SU-DHL-6 (cell line): ENCODE results near the gene UTS2B.

Experiments used
- H2AFZ ChIP-seq: fragments of 200-600 bp; sonication (generic); 2 replicates; pipeline ENCODE4 v1.6.1; 2014; ENCODE audit warnings: low read depth, mild to moderate bottlenecking, moderate library complexity, mixed read lengths, antibody characterized with exemption, low read length; ENCODE audit not compliant: severe bottlenecking
- H3F3A ChIP-seq: fragments of 200-600 bp; shearing (Covaris generic); 2 replicates; pipeline ENCODE4 v1.6.0; 2016; ENCODE audit warnings: antibody characterized with exemption, mild to moderate bottlenecking; ENCODE audit not compliant: insufficient read depth
- H3K27ac ChIP-seq: fragments of 200-600 bp; sonication (generic); 2 replicates; pipeline ENCODE4 v1.5.1; 2016; ENCODE audit warnings: low read depth, mild to moderate bottlenecking, low read length, moderate library complexity, mixed read lengths
- H3K27me3 ChIP-seq: fragments of 200-600 bp; sonication (generic), shearing (Covaris generic); 2 replicates; pipeline ENCODE4 v1.6.0; 2014; ENCODE audit warnings: mild to moderate bottlenecking, low read length
- H3K36me3 ChIP-seq: fragments of 200-600 bp; sonication (generic); 2 replicates; pipeline ENCODE4 v1.6.1; 2014; ENCODE audit warnings: mild to moderate bottlenecking, low read length, mixed read lengths
- H3K4me2 ChIP-seq: fragments of 300-600, 200-600 bp; shearing (Covaris generic), sonication (generic); 2 replicates; pipeline ENCODE4 v1.6.0; 2014; ENCODE audit warnings: low read length, low read depth, mild to moderate bottlenecking; ENCODE audit not compliant: poor library complexity, severe bottlenecking
- H3K4me3 ChIP-seq: fragments of 200-600 bp; sonication (generic); 2 replicates; pipeline ENCODE4 v1.5.1; 2014; ENCODE audit warnings: antibody characterized with exemption, low read length, mild to moderate bottlenecking, mixed read lengths; ENCODE audit not compliant: insufficient read depth, poor library complexity, severe bottlenecking
- H3K79me2 ChIP-seq: fragments of 200-600 bp; sonication (generic); 2 replicates; pipeline ENCODE4 v1.6.1; 2014; ENCODE audit warnings: mild to moderate bottlenecking, low read length, moderate library complexity; ENCODE audit not compliant: insufficient read depth
- H3K9ac ChIP-seq: fragments of 200-600 bp; sonication (generic); 2 replicates; pipeline ENCODE4 v1.7.0; 2014; ENCODE audit warnings: mild to moderate bottlenecking, low read length
- H3K9me2 ChIP-seq: fragments of 200-600 bp; sonication (generic); replicated peaks from 2 replicates; pipeline ENCODE4 v1.6.1; 2014; ENCODE audit warnings: low read length; ENCODE audit not compliant: insufficient read depth
- H3K9me3 ChIP-seq: fragments of 200-600 bp; sonication (generic); 2 replicates; pipeline ENCODE4 v1.6.1; 2014; ENCODE audit warnings: low read length, mixed read lengths; ENCODE audit not compliant: insufficient read depth
- H4K20me1 ChIP-seq: fragments of 200-600 bp; sonication (generic); 2 replicates; pipeline ENCODE4 v1.6.1; 2014; ENCODE audit warnings: low read depth, mild to moderate bottlenecking, antibody characterized with exemption, low read length, moderate library complexity, mixed read lengths
- CTCF ChIP-seq: fragments of 200-600 bp; sonication (generic); IDR thresholded peaks from one replicate; pipeline ENCODE4 v1.5.1; 2017; ENCODE audit warnings: antibody characterized with exemption, mild to moderate bottlenecking, low read length, moderate library complexity; ENCODE audit not compliant: insufficient read depth, poor library complexity, severe bottlenecking
- EZH2phosphoT487 ChIP-seq: fragments of 200-600 bp; sonication (generic), shearing (Covaris generic); conservative IDR thresholded peaks from 2 replicates; pipeline ENCODE4 v1.6.1; 2018; ENCODE audit warnings: mild to moderate bottlenecking, antibody characterized with exemption, low read length, moderate library complexity, mixed read lengths

The UTS2B gene

GRCh38 chr3:191327526-191327925 lies 2.8 kb downstream of the UTS2B start:
- no peaks in the 10 kb centered on the region for H3K36me3 ChIP-seq
- H3K9ac ChIP-seq, result no peak overlapping the region
- no peaks in the 10 kb centered on the region for H3K79me2 ChIP-seq
- no peak overlapping the region for H3K4me2 ChIP-seq
- no peaks in the 10 kb centered on the region for H4K20me1 ChIP-seq
- H3K4me3 ChIP-seq, result no peak overlapping the region
- no peaks in the 10 kb centered on the region for H3K27me3 ChIP-seq
- H3K9me3 ChIP-seq, result no peaks in the 10 kb centered on the region
- H2AFZ ChIP-seq, result no peak overlapping the region
- peaks cover 4% of the 10 kb centered on the region; the same call in 1 of the 2 replicates for H3F3A ChIP-seq
- TF ChIP-seq EZH2phosphoT487 (no peak), CTCF (no peak)
- no peaks in the 10 kb centered on the region for H3K9me2 ChIP-seq
- no peak overlapping the region for H3K27ac ChIP-seq

GRCh38 chr3:191324936-191325335 lies 5.4 kb downstream of the UTS2B start:
- H3K4me2 ChIP-seq, result no peak overlapping the region
- no peak overlapping the region for H3K4me3 ChIP-seq
- peaks cover 4% of the 10 kb centered on the region; the same call in 1 of the 2 replicates for H3F3A ChIP-seq
- no peak overlapping the region for H2AFZ ChIP-seq
- no peak overlapping the region for H3K9ac ChIP-seq
- TF ChIP-seq CTCF (no peak), EZH2phosphoT487 (no peak)
- H3K36me3 ChIP-seq, result no peaks in the 10 kb centered on the region
- H3K9me3 ChIP-seq, result no peaks in the 10 kb centered on the region
- H4K20me1 ChIP-seq, result no peaks in the 10 kb centered on the region
- no peaks in the 10 kb centered on the region for H3K9me2 ChIP-seq
- no peak overlapping the region for H3K27ac ChIP-seq
- no peaks in the 10 kb centered on the region for H3K27me3 ChIP-seq
- H3K79me2 ChIP-seq, result no peaks in the 10 kb centered on the region

- no peak overlapping the region for H3K27ac ChIP-seq
- H3K4me2 ChIP-seq, result no peak overlapping the region
- H4K20me1 ChIP-seq, result no peaks in the 10 kb centered on the region
- no peaks in the 10 kb centered on the region for H3K79me2 ChIP-seq
- H3K9me3 ChIP-seq, result no peaks in the 10 kb centered on the region
- no peak overlapping the region for H3K9ac ChIP-seq
- no peak overlapping the region for H3K4me3 ChIP-seq
- no peaks in the 10 kb centered on the region for H3F3A ChIP-seq
- H3K36me3 ChIP-seq, result no peaks in the 10 kb centered on the region
- no peaks in the 10 kb centered on the region for H3K27me3 ChIP-seq
- no peaks in the 10 kb centered on the region for H3K9me2 ChIP-seq
- TF ChIP-seq CTCF, result no peak
- TF ChIP-seq EZH2phosphoT487, result no peak
- H2AFZ ChIP-seq, result no peak overlapping the region
These were observed 9.1 kb downstream of the UTS2B start for GRCh38 chr3:191321019-191321767.
